Fibroblast of pulmonary artery (primary cell): ENCODE measurements around the gene CR1.

ENCODE experiments used
- DNase-seq: peaks from one replicate; pipeline ENCODE4 v3.0.0-alpha.2; 2010; ENCODE audit warnings: low read depth
- H3K4me3 ChIP-seq: replicated peaks from 2 replicates; pipeline ENCODE4 v1.5.1; 2011; ENCODE audit warnings: low read depth, mild to moderate bottlenecking, control low read depth, low read length, moderate library complexity
- TF ChIP-seq, protein P1 (sequence below): IDR thresholded peaks from 2 replicates; pipeline ENCODE4 v1.5.1; 2011; ENCODE audit warnings: mild to moderate bottlenecking, control low read depth, low read length, inconsistent platforms; ENCODE audit errors: missing control alignments

Gene CR1

DNA sequence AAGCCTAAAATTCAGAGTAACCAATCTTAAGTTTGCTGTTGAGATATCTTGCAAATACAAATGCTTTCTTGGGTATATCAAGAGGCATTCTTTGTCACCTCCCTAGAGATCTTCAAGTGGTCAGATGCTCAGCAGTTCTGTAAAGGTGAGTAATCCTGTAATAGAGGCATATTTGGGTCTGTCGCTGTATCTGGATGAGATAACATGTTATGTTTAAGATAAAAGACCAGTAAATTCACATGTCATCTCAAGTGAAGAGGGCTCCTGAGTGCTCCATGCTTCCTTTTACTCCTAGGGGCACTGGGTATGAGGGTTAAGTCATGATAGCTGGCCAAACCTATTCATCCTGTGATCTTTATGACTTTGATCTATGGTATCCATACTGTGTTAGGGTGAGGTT is 34.3 kb upstream of the CR1 start:
- no peak overlapping the region for H3K4me3 ChIP-seq
- TF ChIP-seq, protein P1, sequence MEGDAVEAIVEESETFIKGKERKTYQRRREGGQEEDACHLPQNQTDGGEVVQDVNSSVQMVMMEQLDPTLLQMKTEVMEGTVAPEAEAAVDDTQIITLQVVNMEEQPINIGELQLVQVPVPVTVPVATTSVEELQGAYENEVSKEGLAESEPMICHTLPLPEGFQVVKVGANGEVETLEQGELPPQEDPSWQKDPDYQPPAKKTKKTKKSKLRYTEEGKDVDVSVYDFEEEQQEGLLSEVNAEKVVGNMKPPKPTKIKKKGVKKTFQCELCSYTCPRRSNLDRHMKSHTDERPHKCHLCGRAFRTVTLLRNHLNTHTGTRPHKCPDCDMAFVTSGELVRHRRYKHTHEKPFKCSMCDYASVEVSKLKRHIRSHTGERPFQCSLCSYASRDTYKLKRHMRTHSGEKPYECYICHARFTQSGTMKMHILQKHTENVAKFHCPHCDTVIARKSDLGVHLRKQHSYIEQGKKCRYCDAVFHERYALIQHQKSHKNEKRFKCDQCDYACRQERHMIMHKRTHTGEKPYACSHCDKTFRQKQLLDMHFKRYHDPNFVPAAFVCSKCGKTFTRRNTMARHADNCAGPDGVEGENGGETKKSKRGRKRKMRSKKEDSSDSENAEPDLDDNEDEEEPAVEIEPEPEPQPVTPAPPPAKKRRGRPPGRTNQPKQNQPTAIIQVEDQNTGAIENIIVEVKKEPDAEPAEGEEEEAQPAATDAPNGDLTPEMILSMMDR = no peak
- no peak for DNase-seq

DNA sequence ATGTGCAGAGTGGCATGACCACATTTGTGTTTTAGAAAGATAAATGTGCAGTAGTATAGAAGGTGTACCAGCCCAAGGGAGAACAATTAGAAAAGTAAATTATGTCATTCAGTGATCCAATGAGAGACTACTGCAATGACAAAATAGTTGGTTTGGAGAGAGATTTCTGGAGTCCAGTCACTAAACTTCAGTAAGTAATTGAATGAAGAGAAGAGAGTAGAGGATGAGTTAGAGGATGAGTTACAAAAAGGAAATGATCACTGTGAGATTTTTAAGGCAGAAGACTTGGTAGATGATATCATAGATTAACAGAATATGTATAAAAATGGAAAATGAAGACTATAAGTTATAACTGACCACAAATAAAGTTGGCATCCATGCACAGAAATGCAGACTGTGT is 33.4 kb upstream of the CR1 start:
- no peak overlapping the region for H3K4me3 ChIP-seq
- TF ChIP-seq, protein P1 = no peak
- no peak for DNase-seq

GRCh38 chr1:207463021-207463420 is 32.9 kb upstream of the CR1 start:
- DNase-seq = no peak
- no peak overlapping the region for H3K4me3 ChIP-seq
- TF ChIP-seq, protein P1 = no peak

DNA sequence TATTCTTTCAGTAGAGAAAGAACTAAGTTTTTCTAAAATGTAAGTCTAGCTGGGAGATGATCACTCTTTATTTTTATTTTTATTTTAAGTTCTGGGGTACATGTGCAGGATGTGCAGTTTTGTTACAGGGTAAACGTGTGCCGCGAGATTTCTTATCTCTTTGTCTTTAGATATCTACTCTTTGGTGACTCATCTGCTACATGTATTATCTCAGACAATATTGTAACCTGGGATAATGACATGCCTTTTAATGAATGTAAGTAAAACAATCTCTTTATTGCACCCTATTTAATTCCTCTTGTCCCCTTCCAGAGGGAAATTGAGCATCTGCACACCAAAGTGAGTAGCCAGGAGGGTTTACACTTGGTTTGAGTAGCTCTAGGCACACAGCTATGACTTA is 32.4 kb upstream of the CR1 start:
- DNase-seq = no peak
- TF ChIP-seq, protein P1 = no peak
- H3K4me3 ChIP-seq = no peak overlapping the region

- DNase-seq = no peak
- H3K4me3 ChIP-seq = no peak overlapping the region
- TF ChIP-seq, protein P1 = no peak
Observed at GRCh38 chr1:207470927-207471326, 25.0 kb upstream of the CR1 start.

DNA sequence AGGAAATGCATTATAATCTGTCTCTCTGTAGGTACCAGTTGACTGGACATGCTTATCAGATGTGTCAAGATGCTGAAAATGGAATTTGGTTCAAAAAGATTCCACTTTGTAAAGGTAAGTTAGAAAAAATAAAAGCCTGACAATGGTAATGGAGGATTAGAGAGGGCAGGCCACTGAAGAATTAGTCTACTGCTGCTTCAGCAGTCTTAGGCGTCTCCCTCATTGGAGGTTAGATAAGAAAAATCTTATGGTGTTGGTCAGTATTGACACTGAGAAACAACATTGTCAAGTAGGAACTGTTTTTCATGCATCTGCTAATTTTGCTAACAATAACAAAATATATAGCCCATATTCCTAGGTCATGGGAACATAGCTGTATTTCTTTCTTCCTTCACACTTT is 21.7 kb upstream of the CR1 start:
- no peak for DNase-seq
- TF ChIP-seq, protein P1 = no peak
- H3K4me3 ChIP-seq = no peak overlapping the region

DNA sequence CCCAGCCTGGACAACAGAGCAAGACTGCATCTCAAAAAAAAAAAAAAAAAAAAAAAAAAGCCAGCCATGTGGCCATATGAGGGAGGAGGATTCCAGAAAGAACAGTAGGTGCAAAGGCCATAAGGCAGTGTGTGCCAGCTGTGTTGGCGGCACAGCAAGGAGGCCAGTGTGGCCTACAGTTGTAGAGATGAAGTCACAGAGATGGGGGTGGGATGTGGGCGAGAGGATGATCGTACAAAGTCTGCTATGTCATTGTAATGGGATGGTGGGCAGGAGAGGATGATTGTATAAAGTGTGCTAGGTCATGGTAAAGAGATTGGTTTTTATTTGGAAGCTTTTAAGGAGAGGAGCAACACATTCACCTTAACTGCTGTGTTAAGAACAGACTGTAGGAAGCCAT is 9.8 kb upstream of the CR1 start:
- no peak for DNase-seq
- TF ChIP-seq, protein P1 = no peak

More for the DNA sequence above, 9.8 kb upstream of the CR1 start:
- no peak overlapping the region for H3K4me3 ChIP-seq
